Measurements from ENCODE around the gene SIL1.

SIL1 gene

GRCh38 chr5:139185589-139185988, 12.6 kb downstream of the SIL1 start:
- TF ChIP-seq CTCF (IDR thresholded peaks at IDR 0.05): no peak

- no peak for TF ChIP-seq CTCF (IDR thresholded peaks at IDR 0.05)
Observed at GRCh38 chr5:139183502-139183901, 14.7 kb downstream of the SIL1 start.

GRCh38 chr5:139182528-139183296, 15.5 kb downstream of the SIL1 start:
- TF ChIP-seq CTCF (IDR thresholded peaks at IDR 0.05): no peak

GRCh38 chr5:139181835-139182452, 16.2 kb downstream of the SIL1 start:
- no peak for TF ChIP-seq CTCF (IDR thresholded peaks at IDR 0.05)

- no peak for TF ChIP-seq CTCF (IDR thresholded peaks at IDR 0.05)
Observed at GRCh38 chr5:139181322-139181730, 16.8 kb downstream of the SIL1 start.

GRCh38 chr5:139180850-139181249, 17.3 kb downstream of the SIL1 start:
- no peak for TF ChIP-seq CTCF (IDR thresholded peaks at IDR 0.05)

- no peak for TF ChIP-seq CTCF (IDR thresholded peaks at IDR 0.05)
Observed at GRCh38 chr5:139178935-139179334, 19.2 kb downstream of the SIL1 start.

Data from LNCAP (cell line).